ENCODE measurements around the gene CLIC5. TPM values are rescaled to one million over a fixed set of nuclear protein-coding genes. Genes with fewer than 3 reads are reported as not detected.

CLIC5 gene
- total RNA-seq, 2 experiments from 2014 or later = 0.03 to 0.08 TPM

- intact Hi-C loops (cut with micrococcal nuclease; ENCODE audit: unreplicated experiment) = no loop called here
- no peaks in the 10 kb centered on the region for H4K20me1 ChIP-seq (ENCODE audit: insufficient read depth, low read length)
- no peaks in the 10 kb centered on the region for H3K9me2 ChIP-seq (ENCODE audit: insufficient read depth, low read length)
- H3K36me3 ChIP-seq (ENCODE audit: insufficient read depth, low read length) = no peaks in the 10 kb centered on the region
- POLR2A ChIA-PET = no interaction called here
- no peaks in the 10 kb centered on the region for H3K9me3 ChIP-seq (ENCODE audit: low read length)
- no peak overlapping the region for H3K27ac ChIP-seq (ENCODE audit: low read depth, low read length, poor library complexity, severe bottlenecking)
- H2AFZ ChIP-seq (ENCODE audit: low read length) = no peak overlapping the region
- CTCF ChIA-PET (ENCODE audit: unreplicated experiment) = no interaction called here
- no peak overlapping the region for H3K4me3 ChIP-seq (ENCODE audit: low read depth, low read length, poor library complexity, severe bottlenecking)
- TF ChIP-seq CTCF (conservative IDR thresholded peaks at IDR 0.05; ENCODE audit: low read length) (no peak), EZH2phosphoT487 (IDR thresholded peaks at IDR 0.05; ENCODE audit: borderline replicate concordance, low read depth, low read length) (no peak)
- no peaks in the 10 kb centered on the region for H3K79me2 ChIP-seq (ENCODE audit: insufficient read depth, low read depth, low read length)
- BruUV-seq (replicated peaks) = no TSS peak
- DNase-seq (ENCODE audit: low spot score) = no peak
- no peaks in the 10 kb centered on the region for H3K4me1 ChIP-seq (ENCODE audit: insufficient read depth, low read length, poor library complexity, severe bottlenecking)
- no peak overlapping the region for H3K4me2 ChIP-seq (ENCODE audit: low read length)
These were observed 38.9 kb upstream of the CLIC5 start for GRCh38 chr6:46054516-46054915.

GRCh38 chr6:46053039-46053933 lies 37.6 kb upstream of the CLIC5 start:
- Histone ChIP-seq H3K9me3 (ENCODE audit: low read length) (no peaks in the 10 kb centered on the region), H3K9me2 (ENCODE audit: insufficient read depth, low read length) (no peaks in the 10 kb centered on the region), H3K4me2 (ENCODE audit: low read length) (no peak overlapping the region), H3K4me3 (ENCODE audit: low read depth, low read length, poor library complexity, severe bottlenecking) (no peak overlapping the region), H3K36me3 (ENCODE audit: insufficient read depth, low read length) (no peaks in the 10 kb centered on the region), H3K4me1 (ENCODE audit: insufficient read depth, low read length, poor library complexity, severe bottlenecking) (no peaks in the 10 kb centered on the region), H4K20me1 (ENCODE audit: insufficient read depth, low read length) (no peaks in the 10 kb centered on the region), H2AFZ (ENCODE audit: low read length) (no peak overlapping the region), H3K79me2 (ENCODE audit: insufficient read depth, low read depth, low read length) (no peaks in the 10 kb centered on the region), H3K27ac (ENCODE audit: low read depth, low read length, poor library complexity, severe bottlenecking) (no peak overlapping the region)
- no peak for TF ChIP-seq CTCF (conservative IDR thresholded peaks at IDR 0.05; ENCODE audit: low read length)
- no peak for TF ChIP-seq EZH2phosphoT487 (IDR thresholded peaks at IDR 0.05; ENCODE audit: borderline replicate concordance, low read depth, low read length)
- DNase-seq (ENCODE audit: low spot score) = no peak
- ChIA-PET CTCF (ENCODE audit: unreplicated experiment) (no interaction called here), POLR2A (no interaction called here)
- intact Hi-C loops (cut with micrococcal nuclease; ENCODE audit: unreplicated experiment) = no loop called here
- no TSS peak for BruUV-seq (replicated peaks)

GRCh38 chr6:46052479-46052878 lies 36.8 kb upstream of the CLIC5 start:
- Histone ChIP-seq H3K4me3 (ENCODE audit: low read depth, low read length, poor library complexity, severe bottlenecking) (no peak overlapping the region), H3K9me3 (ENCODE audit: low read length) (no peaks in the 10 kb centered on the region), H4K20me1 (ENCODE audit: insufficient read depth, low read length) (no peaks in the 10 kb centered on the region), H3K9me2 (ENCODE audit: insufficient read depth, low read length) (no peaks in the 10 kb centered on the region), H3K79me2 (ENCODE audit: insufficient read depth, low read depth, low read length) (no peaks in the 10 kb centered on the region), H2AFZ (ENCODE audit: low read length) (no peak overlapping the region), H3K4me2 (ENCODE audit: low read length) (no peak overlapping the region), H3K36me3 (ENCODE audit: insufficient read depth, low read length) (no peaks in the 10 kb centered on the region), H3K27ac (ENCODE audit: low read depth, low read length, poor library complexity, severe bottlenecking) (no peak overlapping the region), H3K4me1 (ENCODE audit: insufficient read depth, low read length, poor library complexity, severe bottlenecking) (no peaks in the 10 kb centered on the region)
- intact Hi-C loops (cut with micrococcal nuclease; ENCODE audit: unreplicated experiment) = no loop called here
- DNase-seq (ENCODE audit: low spot score) = no peak
- no TSS peak for BruUV-seq (replicated peaks)
- TF ChIP-seq EZH2phosphoT487 (IDR thresholded peaks at IDR 0.05; ENCODE audit: borderline replicate concordance, low read depth, low read length) (no peak), CTCF (conservative IDR thresholded peaks at IDR 0.05; ENCODE audit: low read length) (no peak)
- CTCF ChIA-PET (ENCODE audit: unreplicated experiment) = no interaction called here
- POLR2A ChIA-PET = no interaction called here
